Cardiac fibroblast (primary cell): ENCODE data around the gene GSG1.

ENCODE experiments used
- DNase-seq, 2 donors: peaks; one replicate each; pipeline versions ENCODE4 v3.0.0 to v3.0.0-alpha.2; 2010; ENCODE audit warnings: low read depth in 2 of 2
- H3K4me3 ChIP-seq, 2 donors: replicated peaks in 1 of 2; 1 replicate in 1 of 2; 2 replicates in 1 of 2; pipeline ENCODE4 v1.5.1; 2011; ENCODE audit warnings: low read depth in 2 of 2, low read length in 2 of 2, mild to moderate bottlenecking in 2 of 2, moderate library complexity in 1 of 2
- TF ChIP-seq, protein P1 (sequence below): IDR thresholded peaks from one replicate; pipeline ENCODE4 v1.5.1; 2011; ENCODE audit warnings: low read depth, mild to moderate bottlenecking, low read length, inconsistent platforms

The GSG1 gene

DNA sequence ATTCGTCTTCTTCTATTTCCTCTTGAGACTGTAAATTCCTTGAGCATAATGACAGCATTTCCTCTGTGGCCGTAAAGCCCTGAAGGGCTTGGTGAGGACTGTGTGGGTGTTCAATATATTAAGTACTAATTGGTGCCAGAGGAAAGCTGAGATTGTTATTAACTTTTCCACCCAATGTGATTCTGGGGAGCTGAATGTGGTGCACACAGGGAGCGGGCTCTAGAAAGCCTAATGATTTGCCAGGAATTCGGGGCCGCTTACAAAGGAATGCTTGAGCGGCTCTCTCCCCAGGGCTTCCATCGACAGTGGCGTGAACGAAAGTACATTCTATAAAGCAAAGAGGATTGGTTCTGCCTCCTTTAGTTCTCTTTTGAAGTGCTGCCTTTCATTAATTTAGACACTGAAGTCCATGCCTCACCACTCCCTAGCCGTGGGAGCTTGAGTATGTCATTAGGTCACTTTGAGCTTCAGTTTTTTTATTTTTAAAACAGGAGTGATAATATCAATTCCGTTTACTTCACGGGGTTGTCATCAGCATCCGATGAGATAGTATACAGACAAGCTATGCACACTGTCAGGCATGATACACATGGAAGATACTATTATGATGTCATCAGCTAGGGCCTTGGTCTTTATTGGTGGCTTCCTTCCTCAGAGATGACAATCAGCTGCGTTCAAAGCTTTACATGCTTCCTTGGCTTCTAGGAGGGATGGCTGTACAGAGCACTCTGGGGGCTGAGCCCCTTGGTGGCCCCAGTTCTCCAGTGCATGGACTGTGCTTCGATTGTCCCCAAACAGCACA, 11.0 kb upstream of the GSG1 start:
- DNase-seq = peak in 1 of 2 donors; percentile 43
- TF ChIP-seq, protein P1, sequence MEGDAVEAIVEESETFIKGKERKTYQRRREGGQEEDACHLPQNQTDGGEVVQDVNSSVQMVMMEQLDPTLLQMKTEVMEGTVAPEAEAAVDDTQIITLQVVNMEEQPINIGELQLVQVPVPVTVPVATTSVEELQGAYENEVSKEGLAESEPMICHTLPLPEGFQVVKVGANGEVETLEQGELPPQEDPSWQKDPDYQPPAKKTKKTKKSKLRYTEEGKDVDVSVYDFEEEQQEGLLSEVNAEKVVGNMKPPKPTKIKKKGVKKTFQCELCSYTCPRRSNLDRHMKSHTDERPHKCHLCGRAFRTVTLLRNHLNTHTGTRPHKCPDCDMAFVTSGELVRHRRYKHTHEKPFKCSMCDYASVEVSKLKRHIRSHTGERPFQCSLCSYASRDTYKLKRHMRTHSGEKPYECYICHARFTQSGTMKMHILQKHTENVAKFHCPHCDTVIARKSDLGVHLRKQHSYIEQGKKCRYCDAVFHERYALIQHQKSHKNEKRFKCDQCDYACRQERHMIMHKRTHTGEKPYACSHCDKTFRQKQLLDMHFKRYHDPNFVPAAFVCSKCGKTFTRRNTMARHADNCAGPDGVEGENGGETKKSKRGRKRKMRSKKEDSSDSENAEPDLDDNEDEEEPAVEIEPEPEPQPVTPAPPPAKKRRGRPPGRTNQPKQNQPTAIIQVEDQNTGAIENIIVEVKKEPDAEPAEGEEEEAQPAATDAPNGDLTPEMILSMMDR = no peak
- no peak overlapping the region for H3K4me3 ChIP-seq

DNA sequence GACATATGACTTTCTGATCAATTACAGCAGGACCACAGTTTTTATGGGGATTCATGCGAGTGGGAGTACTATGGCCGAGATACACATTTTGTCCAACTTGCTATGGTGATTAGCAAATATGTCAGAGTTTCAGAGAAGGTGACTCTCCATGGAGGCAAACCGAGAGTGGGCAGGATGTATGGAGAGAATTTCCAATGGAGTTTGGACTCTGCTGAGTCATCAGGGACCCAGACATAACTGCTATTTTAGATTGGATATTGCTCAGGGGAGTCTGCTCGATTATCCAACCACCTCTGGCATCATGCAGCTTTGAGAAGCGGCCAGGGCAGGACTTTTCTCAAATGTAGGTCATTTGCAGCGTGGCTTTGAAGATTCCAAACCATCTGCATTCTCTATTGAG, 9.5 kb upstream of the GSG1 start:
- H3K4me3 ChIP-seq = no peak overlapping the region

DNA sequence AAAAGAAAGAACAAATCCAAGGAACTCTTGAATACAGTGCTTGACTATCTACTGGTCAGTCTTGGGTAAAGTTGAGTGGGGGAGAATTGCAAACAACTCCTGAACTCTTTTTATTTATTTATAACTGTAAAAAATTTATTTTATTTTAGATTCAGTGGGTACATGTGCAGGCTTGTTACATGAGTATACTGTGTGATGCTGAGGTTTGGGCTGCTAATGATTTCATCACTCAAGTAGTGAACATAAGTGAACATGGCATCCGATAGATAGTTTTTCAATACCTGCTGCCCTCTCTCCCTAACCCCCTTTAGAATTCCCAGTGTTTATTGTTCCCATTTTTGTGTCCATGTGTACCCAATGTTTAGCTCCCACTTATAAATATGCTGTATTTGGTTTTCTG, 3.2 kb upstream of the GSG1 start:
- DNase-seq = no peak
- H3K4me3 ChIP-seq = no peak overlapping the region
- TF ChIP-seq, protein P1 = no peak

More for the DNA sequence above, 9.5 kb upstream of the GSG1 start:
- TF ChIP-seq, protein P1 = no peak
- DNase-seq = no peak

DNA sequence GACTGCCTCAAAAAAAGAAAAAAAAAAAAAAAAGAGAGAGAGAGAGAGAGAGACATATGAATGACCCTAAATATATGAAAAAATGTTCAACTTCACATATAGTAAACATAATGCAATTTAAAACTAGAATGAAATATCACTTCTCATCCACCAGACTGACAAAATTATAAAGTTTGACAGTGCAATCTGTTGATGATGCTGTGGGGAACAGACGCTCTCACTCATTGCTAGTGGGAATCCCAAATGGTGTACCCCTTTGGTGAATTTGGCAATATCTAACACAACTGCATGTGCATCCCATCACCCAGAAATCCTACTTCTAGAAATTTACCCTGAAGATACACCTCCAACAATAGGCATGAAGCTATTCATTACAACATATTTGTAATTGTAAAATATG, 2.3 kb upstream of the GSG1 start:
- TF ChIP-seq, protein P1 = no peak
- H3K4me3 ChIP-seq = no peak overlapping the region
- DNase-seq = no peak

DNA sequence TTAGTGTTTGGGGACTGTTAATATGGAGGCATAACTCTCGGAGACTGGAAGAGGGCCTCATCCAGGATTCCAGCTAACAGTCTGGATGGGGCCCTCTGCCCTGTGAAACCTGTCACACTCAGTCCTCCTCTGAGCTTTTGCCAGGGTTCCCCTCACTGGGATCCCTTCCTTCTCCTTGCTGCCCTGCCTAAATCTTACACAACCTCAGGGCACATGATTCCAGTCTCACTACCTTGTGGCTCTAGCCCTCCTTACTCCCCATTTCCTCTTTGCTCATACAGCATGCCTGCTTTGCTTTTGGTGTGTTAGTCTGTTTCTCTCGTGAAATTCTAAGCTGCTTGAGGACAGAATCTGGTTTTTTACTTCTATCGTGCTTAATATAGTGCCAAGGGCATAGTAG, 942 bp upstream of the GSG1 start:
- no peak overlapping the region for H3K4me3 ChIP-seq
- DNase-seq = no peak
- TF ChIP-seq, protein P1 = no peak

DNA sequence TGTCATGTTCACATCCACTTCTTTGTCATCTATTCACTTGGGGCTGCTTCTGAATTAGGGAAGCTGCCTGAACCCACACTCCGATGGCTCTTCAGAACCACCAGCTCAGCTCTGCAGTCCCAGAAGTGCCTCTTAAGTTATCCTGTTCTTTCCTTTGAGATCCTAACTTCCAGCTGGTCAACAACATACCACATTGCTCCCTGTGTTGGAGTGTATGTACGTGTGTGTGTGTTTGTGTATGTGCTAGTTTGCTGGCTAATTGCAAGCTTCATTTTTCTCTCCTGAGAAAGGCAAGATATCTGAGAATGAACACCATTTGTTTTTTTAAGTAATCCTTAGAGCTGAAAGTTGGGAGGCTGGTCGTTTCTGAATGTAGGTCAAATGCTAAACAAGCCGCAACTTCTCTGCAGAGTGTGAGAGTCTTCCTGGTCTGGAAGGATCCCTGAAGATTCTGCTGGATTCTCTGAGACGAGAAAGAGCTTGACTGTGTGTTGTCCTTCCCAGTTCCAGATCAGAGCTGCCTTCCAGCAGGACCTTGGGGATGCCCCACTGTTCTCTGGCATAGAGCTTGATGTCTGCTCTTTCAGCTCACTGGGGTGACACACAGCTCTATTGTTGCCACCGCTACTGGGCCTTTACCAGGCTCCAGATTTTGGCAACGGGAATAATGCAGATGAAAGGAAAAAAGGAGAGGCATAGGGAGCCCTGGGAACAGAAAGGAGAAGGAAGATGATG, 839 bp downstream of the GSG1 start:
- no peak overlapping the region for H3K4me3 ChIP-seq
- DNase-seq = peak; percentile 29 to 68
- TF ChIP-seq, protein P1 = no peak
